Iris pigment epithelial cell (primary cell): Measurements from ENCODE around the gene RBM27.
"Not testable (repeated sequence)": the region's sequence is repeated elsewhere in the genome, so short reads cannot be mapped to it uniquely, and the experiment has no call there.

Experiments used
- DNase-seq: peaks from one replicate; pipeline ENCODE4 v3.0.0-alpha.2; 2011; ENCODE audit warnings: low read depth

RBM27 gene

GRCh38 chr5:146208916-146209522 is 5.6 kb downstream of the RBM27 start:
- no peak for DNase-seq

DNA sequence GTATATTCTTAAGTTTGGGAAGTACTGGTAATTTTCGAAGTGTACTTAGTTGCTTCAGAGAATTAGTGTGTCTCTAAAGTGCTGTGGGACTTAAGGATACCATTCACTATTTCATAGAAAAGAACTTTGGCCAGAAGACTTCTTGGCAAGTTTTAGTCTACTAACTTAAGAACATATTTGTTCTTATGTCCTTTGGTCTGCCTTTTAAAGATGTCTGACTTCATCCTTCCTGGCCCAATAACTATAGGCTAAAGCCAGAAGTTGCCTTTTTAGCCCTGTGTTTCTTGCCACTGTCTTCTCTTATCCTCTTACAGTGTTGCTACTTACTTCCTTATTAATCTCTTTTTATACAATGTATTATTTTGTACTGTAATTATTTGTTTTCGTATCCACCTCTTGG is 6.3 kb downstream of the RBM27 start:
- DNase-seq: no peak

- not testable (repeated sequence) for DNase-seq
Measured at GRCh38 chr5:146210810-146211209, 7.4 kb downstream of the RBM27 start.

DNA sequence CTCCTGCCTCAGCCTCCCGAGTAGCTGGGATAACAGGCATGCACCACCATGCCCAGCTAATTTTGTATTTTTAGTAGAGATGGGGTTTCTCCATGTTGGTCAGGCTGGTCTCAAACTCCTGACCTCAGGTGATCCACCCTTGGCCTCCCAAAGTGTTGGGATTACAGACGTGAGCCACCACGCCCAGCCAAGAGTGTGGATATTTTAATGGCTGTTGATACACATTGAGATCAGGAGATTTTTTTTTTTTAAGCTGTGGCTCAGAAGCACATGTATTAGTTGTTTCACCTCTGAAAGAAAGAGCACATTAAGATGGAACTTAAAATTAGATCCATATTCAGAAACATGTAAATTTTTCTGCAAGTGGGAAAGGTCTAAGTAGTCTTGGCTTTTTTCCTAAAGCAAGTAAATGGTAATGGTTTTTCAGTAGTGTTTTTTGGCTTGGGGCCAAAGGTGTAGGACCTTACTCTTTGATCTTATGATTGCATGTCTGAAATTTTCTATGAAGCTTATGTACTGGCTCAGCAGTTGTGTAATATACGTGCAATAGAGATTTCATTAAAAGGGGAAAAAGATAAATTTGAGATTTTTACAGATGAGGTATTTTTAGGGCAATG is 9.9 kb downstream of the RBM27 start:
- peak; percentile 70 for DNase-seq

DNA sequence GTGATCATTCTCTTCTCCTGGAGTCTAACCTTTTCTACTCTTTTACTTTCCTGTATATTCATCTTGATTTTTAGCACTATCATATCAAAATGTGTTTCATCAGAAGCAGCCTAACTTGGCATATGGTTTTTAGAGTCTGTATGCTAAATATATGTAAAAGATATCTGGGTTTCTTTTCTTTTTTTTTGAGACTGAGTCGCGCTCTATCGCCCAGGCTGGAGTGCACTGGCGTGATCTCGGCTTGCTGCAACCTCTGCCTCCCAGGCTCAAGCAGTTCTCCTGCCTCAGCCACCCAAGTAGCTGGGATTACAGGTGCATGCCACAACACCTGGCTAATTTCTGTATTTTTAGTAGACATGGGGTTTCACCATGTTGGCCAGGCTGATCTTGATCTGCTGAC is 11.5 kb downstream of the RBM27 start:
- not testable (repeated sequence) for DNase-seq

DNA sequence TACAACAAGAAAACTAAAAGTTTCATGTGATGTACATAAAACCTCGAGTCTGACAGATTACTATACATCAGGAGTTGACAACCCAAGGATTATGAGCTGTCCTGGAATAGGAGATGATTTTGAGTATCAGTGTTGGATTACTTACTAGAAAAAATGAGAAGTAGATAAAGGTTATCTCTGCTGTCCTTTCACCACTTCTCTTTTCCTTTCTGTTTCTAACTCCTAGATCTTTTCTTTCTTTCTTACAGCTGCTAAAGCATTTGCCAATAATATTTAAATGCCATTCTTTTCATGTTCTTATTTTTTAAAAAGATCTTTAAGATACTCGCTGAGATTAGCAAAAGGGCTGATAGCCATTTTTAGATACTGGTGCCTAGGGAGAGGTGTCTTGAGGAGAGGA is 14.8 kb downstream of the RBM27 start:
- DNase-seq: no peak

- no peak for DNase-seq
Measured at GRCh38 chr5:146219243-146219642, 15.8 kb downstream of the RBM27 start.

- DNase-seq: no peak
Measured at GRCh38 chr5:146221234-146221633, 17.8 kb downstream of the RBM27 start.

DNA sequence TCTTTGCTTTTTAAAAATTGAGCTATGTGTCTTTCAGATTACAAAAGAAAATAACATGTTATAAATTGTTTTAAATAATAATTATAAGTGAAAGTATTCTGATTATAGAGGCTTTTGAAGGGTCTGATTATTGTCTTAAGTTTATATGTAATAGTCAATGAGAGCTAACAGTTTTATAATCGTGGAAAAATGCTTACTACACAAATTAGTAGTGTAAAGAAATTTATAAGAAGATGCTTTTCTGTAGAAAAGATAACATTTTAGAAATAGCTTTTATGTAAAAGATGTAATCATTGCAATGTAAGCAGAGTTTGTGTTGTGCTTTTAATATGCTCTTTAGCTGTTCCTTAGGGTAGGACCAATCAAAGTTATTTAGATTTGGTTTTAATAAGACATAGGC is 18.6 kb downstream of the RBM27 start:
- DNase-seq: no peak

DNA sequence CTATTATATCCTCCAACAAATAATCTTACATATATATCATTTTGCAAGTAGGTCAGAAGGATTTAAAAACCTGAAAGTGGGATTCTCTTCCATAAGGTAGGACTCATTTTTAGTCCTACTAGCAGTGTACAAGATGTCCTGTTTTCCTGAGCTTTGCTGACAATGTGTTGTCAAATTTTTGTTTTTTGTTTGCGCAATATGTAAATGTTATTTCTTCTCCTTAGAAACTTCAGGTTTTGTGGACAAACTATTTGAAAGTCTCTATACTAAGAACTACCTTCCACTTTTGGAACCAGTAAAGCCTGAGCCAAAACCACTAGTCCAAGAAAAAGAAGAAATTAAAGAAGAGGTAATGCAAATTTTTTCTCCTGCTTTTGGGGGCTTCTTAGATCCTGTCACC is 19.8 kb downstream of the RBM27 start:
- DNase-seq: no peak

DNA sequence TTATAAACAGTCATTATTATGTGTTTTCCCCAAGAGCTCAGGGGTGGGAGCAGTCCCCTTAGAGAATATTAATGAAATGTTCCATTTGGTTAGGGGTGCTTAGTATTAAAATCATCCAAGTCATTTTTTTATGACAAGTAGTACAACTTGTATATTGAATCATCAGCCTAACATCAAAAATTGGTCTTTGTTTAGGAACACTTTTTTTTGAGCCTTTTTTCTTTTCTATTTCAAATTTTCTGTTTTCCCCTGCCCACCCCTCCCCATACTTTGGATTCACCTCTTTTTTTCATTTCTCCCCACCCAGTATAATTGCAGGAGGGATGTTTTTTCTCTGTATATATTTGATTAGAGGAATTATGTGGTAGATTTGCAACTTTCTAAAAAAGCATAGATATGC is 25.8 kb downstream of the RBM27 start:
- DNase-seq: no peak

DNA sequence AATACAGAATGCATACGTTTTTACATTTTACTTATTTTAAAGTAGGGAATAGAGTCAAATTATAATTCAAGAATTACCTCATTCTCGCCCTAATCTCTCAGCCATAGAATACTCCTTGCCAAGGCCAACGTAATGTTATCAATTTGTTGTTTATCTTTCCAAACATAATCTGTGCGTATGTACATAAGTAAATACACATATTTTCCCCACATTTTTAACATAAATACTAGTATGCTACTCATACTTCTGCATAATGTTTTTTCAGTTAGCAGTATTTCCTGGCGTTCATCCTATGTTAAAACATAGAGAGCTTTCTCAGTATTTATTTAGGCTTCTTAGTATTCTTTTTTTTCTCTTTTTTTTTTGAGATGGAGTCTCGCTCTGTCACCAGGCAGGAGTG is 28.8 kb downstream of the RBM27 start:
- DNase-seq: no peak

- no peak for DNase-seq
Measured at GRCh38 chr5:146233441-146233840, 30.0 kb downstream of the RBM27 start.

DNA sequence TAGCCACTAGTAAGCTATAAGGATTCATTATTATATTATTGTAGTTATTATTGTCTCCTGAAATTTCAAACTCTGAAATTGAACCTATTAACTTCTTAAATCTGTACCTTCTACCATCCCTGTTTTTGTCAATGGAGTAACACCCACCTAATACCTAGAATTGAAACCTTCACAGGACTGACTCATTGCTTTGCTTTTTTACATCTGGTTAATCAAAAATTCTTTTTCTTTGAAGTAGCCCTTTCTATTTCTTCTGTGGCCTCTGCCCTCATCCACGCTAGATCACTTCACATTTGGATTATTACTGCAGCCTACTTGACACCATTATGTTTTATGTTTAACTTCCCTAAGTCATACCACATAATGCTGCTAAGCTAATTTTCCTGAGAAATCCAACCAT is 35.6 kb downstream of the RBM27 start:
- peak; percentile 2 for DNase-seq

GRCh38 chr5:146240951-146241350 is 37.5 kb downstream of the RBM27 start:
- peak; percentile 4 for DNase-seq

DNA sequence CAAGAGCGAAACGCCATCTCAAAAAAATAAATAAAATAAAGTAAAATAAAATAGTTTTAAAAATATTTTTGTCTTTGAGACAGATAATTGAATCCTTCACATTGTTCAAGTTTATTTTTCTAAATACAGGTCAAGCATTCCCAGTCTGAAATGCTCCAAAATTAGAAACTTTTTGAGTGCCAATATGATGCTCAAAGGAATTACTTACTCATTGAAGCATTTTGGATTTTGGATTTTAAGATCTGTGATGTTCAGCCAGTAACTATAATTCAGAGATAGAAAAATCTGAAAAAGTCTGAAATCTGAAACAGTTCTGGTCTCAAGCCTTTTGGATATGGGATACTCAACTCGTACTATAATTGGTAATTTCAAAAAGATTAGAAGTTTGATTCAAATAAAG is 39.8 kb downstream of the RBM27 start:
- DNase-seq: no peak

DNA sequence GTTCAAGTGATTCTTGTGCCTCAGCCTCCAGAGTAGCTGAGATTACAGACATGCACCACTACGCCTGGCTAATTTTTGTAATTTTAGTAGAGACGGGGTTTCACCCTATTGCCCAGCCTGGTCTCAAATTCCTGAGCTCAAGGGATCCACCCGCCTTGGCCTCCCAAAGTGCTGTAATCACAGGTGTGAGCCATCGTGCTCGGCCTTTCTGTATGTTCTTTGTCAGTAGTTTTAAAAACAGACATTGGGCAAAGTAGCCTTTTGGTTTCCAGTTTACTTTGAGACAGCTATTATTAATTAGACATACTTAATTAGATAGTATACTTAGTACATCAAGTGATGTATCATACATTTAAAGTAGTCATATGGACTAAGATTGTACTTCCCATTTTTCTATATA is 45.2 kb downstream of the RBM27 start:
- no peak for DNase-seq

DNA sequence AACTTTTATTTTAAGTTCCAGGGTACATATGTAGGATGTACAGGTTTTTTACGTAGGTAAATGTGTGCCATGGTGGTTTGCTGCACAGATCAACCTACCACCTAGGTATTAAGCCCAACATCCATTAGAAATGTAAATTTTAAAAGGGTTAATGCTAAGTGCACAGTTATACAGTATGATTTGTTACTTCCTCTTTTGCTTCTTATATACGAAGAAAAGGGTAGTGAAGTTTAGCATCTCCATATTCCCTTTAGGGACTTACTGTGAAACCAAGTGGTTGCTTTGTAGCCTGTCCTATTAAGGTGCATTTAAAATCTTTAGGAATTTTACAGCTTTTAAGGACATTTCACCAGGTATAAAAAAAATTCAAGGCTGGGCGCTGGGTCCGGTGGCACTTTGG is 46.4 kb downstream of the RBM27 start:
- no peak for DNase-seq
